ENCODE data around the gene DSG4. TPM values are rescaled to one million over a fixed set of nuclear protein-coding genes. Genes with fewer than 3 reads are reported as not detected.

DSG4 gene
- total and polyA plus RNA-seq, 9 of the 15 experiments (the other 6 are each of a cell fraction or from before 2014, with no cell fraction given), result not detected

- TF ChIP-seq NKRF (IDR thresholded peaks at IDR 0.05; ENCODE audit: borderline replicate concordance) (no peak), ZBTB33 (CRISPR knock-in tag; IDR thresholded peaks at IDR 0.05) (no peak)
Observed at GRCh38 chr18:31364190-31364589, 12.4 kb upstream of the DSG4 start (continued).

- Histone ChIP-seq H3K9me1 (ENCODE audit: control insufficient read depth, insufficient read depth, low read length) (no peaks in the 10 kb centered on the region), H2AFZ (ENCODE audit: low read depth, low read length) (no peak overlapping the region)
- FAIRE-seq, result no peak
Observed at GRCh38 chr18:31369478-31369877, 7.1 kb upstream of the DSG4 start.

More at GRCh38 chr18:31369478-31369877, 7.1 kb upstream of the DSG4 start:
- Histone ChIP-seq H3K9me3 (replicated peaks; ENCODE audit: control insufficient read depth, insufficient read depth, low read depth, low read length) (no peaks in the 10 kb centered on the region), H3K4me2 (ENCODE audit: insufficient read depth, low read length) (no peak overlapping the region), H3K27ac (ENCODE audit: extremely low read depth, low read depth, low read length) (no peak overlapping the region), H3K9ac (ENCODE audit: insufficient read depth in 1 of 2, low read depth in 2 of 2, low read length in 2 of 2) (no peak overlapping the region), H3K4me1 (replicated peaks in 1 of 2; ENCODE audit: control insufficient read depth in 2 of 2, insufficient read depth in 2 of 2, low read length in 2 of 2) (no peaks in the 10 kb centered on the region), H3K4me3 (no peak overlapping the region), H3K27me3 (ENCODE audit: control insufficient read depth in 2 of 2, insufficient read depth in 2 of 2, low read length in 2 of 2) (no peaks in the 10 kb centered on the region; a peak in 1 of 5 replicates), H3K36me3 (ENCODE audit: control insufficient read depth, insufficient read depth, low read length) (no peaks in the 10 kb centered on the region), H4K20me1 (replicated peaks; ENCODE audit: control insufficient read depth, insufficient read depth, low read length) (no peaks in the 10 kb centered on the region), H3K79me2 (ENCODE audit: control insufficient read depth, insufficient read depth, low read length) (no peaks in the 10 kb centered on the region)
- no TSS peak for BruUV-seq (replicated peaks)
- in situ Hi-C loops (cut with MboI), result no loop called here
- DNase-seq (ENCODE audit: extremely low read depth in 1 of 4, low spot score in 3 of 4) (no peak), ATAC-seq (no peak)
- ChIA-PET POLR2A (no interaction called here), CTCF (ENCODE audit: low intra/inter-chr PET ratio) (no interaction called here)
- intact Hi-C loops (cut with micrococcal nuclease), result no loop called here
- TF ChIP-seq SPI1 (IDR thresholded peaks at IDR 0.05; ENCODE audit: borderline replicate concordance, low read depth, low read length), result no peak
- no peak for TF ChIP-seq NKRF (IDR thresholded peaks at IDR 0.05; ENCODE audit: borderline replicate concordance)
- no peak for TF ChIP-seq ZNF197 (CRISPR knock-in tag; IDR thresholded peaks at IDR 0.05; ENCODE audit: low read depth)
- no peak for TF ChIP-seq BCOR (IDR thresholded peaks at IDR 0.05)
- TF ChIP-seq HCFC1 (IDR thresholded peaks at IDR 0.05; ENCODE audit: low read depth, low read length), result no peak
- TF ChIP-seq HDGF (IDR thresholded peaks at IDR 0.05), result no peak
- TF ChIP-seq TEAD2 (tag; IDR thresholded peaks at IDR 0.05), result no peak

Measured in K562 (cell line).